ENCODE data around the gene ADGRG3. TPM values are rescaled to one million over a fixed set of nuclear protein-coding genes. Genes with fewer than 3 reads are reported as not detected.
"Not testable (repeated sequence)": the region's sequence is repeated elsewhere in the genome, so short reads cannot be mapped to it uniquely, and the experiment has no call there.

ADGRG3 gene
- total RNA-seq, 4 donors from 2014 or later: 1.0 to 3.2 (median 2.5) TPM; not detected in 1

DNA sequence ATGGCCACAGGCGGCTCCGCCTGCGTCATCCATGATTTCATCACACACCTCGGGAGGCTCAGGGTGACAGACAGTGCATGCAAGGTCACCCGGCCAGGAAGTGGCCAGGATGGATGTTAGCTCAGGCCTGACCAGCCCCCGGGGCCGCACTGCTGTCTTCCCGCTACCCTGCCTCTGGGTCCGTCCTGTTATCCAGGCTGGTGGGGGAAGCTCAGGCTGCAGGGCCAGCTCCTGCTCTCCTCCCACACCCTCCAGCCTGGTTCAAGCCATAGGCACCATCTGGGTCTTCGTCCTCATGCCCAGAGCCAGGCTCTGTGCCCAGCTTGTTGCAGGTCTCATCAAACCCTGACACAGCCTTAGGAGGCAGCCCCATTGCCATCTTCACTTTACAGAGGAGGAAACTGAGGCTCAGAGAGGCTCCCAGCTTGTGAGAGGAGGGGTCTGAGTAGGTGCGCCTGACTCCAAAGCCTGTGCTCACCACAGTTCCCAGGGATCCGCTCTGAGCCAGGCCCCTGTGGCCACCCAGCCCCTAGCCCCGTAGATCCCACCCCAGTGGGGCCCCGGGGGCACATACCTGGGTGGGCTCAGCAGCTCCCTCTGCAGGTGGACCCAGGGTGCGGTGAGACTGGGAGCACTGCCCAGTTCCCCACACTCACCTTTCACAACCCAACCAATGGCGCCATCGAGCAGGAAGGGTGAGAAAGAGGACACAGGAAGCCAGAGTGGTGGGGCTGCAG, 412 bp upstream of the ADGRG3 start:
- H3K27me3 ChIP-seq: no peaks in the 10 kb centered on the region
- intact Hi-C loops (cut with DNase I; ENCODE audit: low total_unique reads): no loop called here
- H3K36me3 ChIP-seq: no peaks in the 10 kb centered on the region
- TF ChIP-seq, protein P1, sequence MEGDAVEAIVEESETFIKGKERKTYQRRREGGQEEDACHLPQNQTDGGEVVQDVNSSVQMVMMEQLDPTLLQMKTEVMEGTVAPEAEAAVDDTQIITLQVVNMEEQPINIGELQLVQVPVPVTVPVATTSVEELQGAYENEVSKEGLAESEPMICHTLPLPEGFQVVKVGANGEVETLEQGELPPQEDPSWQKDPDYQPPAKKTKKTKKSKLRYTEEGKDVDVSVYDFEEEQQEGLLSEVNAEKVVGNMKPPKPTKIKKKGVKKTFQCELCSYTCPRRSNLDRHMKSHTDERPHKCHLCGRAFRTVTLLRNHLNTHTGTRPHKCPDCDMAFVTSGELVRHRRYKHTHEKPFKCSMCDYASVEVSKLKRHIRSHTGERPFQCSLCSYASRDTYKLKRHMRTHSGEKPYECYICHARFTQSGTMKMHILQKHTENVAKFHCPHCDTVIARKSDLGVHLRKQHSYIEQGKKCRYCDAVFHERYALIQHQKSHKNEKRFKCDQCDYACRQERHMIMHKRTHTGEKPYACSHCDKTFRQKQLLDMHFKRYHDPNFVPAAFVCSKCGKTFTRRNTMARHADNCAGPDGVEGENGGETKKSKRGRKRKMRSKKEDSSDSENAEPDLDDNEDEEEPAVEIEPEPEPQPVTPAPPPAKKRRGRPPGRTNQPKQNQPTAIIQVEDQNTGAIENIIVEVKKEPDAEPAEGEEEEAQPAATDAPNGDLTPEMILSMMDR (IDR thresholded peaks at IDR 0.05): no peak
- no peak for TF ChIP-seq POLR2A (IDR thresholded peaks at IDR 0.05)
- no peak overlapping the region for H3K27ac ChIP-seq
- no peaks in the 10 kb centered on the region for H3K4me1 ChIP-seq
- DNase-seq: no peak
- no peak overlapping the region for H3K4me3 ChIP-seq
- no peaks in the 10 kb centered on the region for H3K9me3 ChIP-seq

- no peaks in the 10 kb centered on the region for H3K36me3 ChIP-seq
- TF ChIP-seq POLR2A (IDR thresholded peaks at IDR 0.05): no peak
- TF ChIP-seq, protein P1 (IDR thresholded peaks at IDR 0.05): no peak
- no peaks in the 10 kb centered on the region for H3K9me3 ChIP-seq
- H3K4me1 ChIP-seq: no peaks in the 10 kb centered on the region
- no peak overlapping the region for H3K4me3 ChIP-seq
- intact Hi-C loops (cut with DNase I; ENCODE audit: low total_unique reads): no loop called here
- H3K27me3 ChIP-seq: no peaks in the 10 kb centered on the region
- H3K27ac ChIP-seq: no peak overlapping the region
- DNase-seq: no peak
These were observed 747 bp downstream of the ADGRG3 start for GRCh38 chr16:57668630-57669475.

GRCh38 chr16:57669476-57670162, 1.5 kb downstream of the ADGRG3 start:
- no peaks in the 10 kb centered on the region for H3K9me3 ChIP-seq
- intact Hi-C loops (cut with DNase I; ENCODE audit: low total_unique reads): no loop called here
- TF ChIP-seq POLR2A (IDR thresholded peaks at IDR 0.05): no peak
- TF ChIP-seq, protein P1 (IDR thresholded peaks at IDR 0.05): no peak
- no peak overlapping the region for H3K4me3 ChIP-seq
- H3K27me3 ChIP-seq: no peaks in the 10 kb centered on the region
- no peaks in the 10 kb centered on the region for H3K4me1 ChIP-seq
- H3K36me3 ChIP-seq: no peaks in the 10 kb centered on the region
- H3K27ac ChIP-seq: no peak overlapping the region
- no peak for DNase-seq

- no peaks in the 10 kb centered on the region for H3K27me3 ChIP-seq
- intact Hi-C loops (cut with DNase I; ENCODE audit: low total_unique reads): no loop called here
- TF ChIP-seq, protein P1 (IDR thresholded peaks at IDR 0.05): no peak
- no peak overlapping the region for H3K27ac ChIP-seq
- H3K9me3 ChIP-seq: no peaks in the 10 kb centered on the region
- no peak for DNase-seq
- no peaks in the 10 kb centered on the region for H3K4me1 ChIP-seq
- no peak overlapping the region for H3K4me3 ChIP-seq
- no peaks in the 10 kb centered on the region for H3K36me3 ChIP-seq
These were observed 2.1 kb downstream of the ADGRG3 start for GRCh38 chr16:57670196-57670595.

GRCh38 chr16:57671451-57671850, 3.3 kb downstream of the ADGRG3 start:
- DNase-seq; intact Hi-C loops (cut with DNase I; ENCODE audit: low total_unique reads); H3K27me3 ChIP-seq; H3K9me3 ChIP-seq; H3K4me1 ChIP-seq; H3K4me3 ChIP-seq; H3K36me3 ChIP-seq; H3K27ac ChIP-seq: not testable (repeated sequence)
